PC-3 (cell line): ENCODE results near the gene KCNT1. TPM values are rescaled to one million over a fixed set of nuclear protein-coding genes. Genes with fewer than 3 reads are reported as not detected.

ENCODE experiments used
- ATAC-seq: fragments of 200-7000 bp; cut with Tn5 transposase; 2 replicates; pipeline ENCODE4 v1.9.1; 2020; ENCODE audit warnings: mild to moderate bottlenecking, moderate library complexity
- BruUV-seq: library from RNA; stranded (reverse); fragments of 400-500 nt; replicated peaks from 2 replicates; lab custom pipeline; 2021; lab: Mats Ljungman, UMichigan
- CTCF ChIA-PET: fragments of 300-600 bp; sonication (Branson Sonifier 250); formaldehyde crosslinking; loops from one replicate; lab custom pipeline; 2022; ENCODE audit warnings: antibody characterized with exemption; lab: Charles Lee
- POLR2A ChIA-PET: fragments of 300-600 bp; sonication (Branson Sonifier 250); formaldehyde crosslinking; loops from one replicate; lab custom pipeline; 2022; ENCODE audit warnings: antibody characterized with exemption; ENCODE audit not compliant: unreplicated experiment; lab: Charles Lee
- DNase-seq: peaks from one replicate; pipeline ENCODE4 v3.0.0-alpha.2; 2015
- H2AFZ ChIP-seq: fragments of 300-600 bp; sonication (generic); 2 replicates; pipeline ENCODE4 v1.6.0; 2016; ENCODE audit warnings: antibody characterized with exemption, low read length
- H3F3A ChIP-seq: fragments of 300-600 bp; sonication (generic); one replicate; pipeline ENCODE4 v1.6.0; 2017; ENCODE audit warnings: antibody characterized with exemption, low read length, control low read depth, mild to moderate bottlenecking; ENCODE audit not compliant: unreplicated experiment
- H3K27ac ChIP-seq: fragments of 300-600 bp; sonication (generic); 2 replicates; pipeline ENCODE4 v1.5.1; 2016; ENCODE audit warnings: mild to moderate bottlenecking, low read length
- H3K27me3 ChIP-seq: fragments of 300-600 bp; sonication (generic); 2 replicates; pipeline ENCODE4 v1.6.1; 2016; ENCODE audit warnings: low read length, mixed read lengths
- H3K36me3 ChIP-seq: fragments of 300-600 bp; sonication (generic); 2 replicates; pipeline ENCODE4 v1.6.1; 2016; ENCODE audit warnings: low read depth, mixed run types, low read length, mixed read lengths
- H3K4me1 ChIP-seq: fragments of 300-600 bp; sonication (generic); 2 replicates; pipeline ENCODE4 v1.5.1; 2016; ENCODE audit warnings: low read length; ENCODE audit not compliant: insufficient read depth
- H3K4me2 ChIP-seq: fragments of 300-600 bp; sonication (generic); 2 replicates; pipeline ENCODE4 v1.6.0; 2016; ENCODE audit warnings: low read length
- H3K4me3 ChIP-seq: fragments of 300-600 bp; sonication (generic); 2 replicates; pipeline ENCODE4 v1.5.1; 2016; ENCODE audit warnings: mild to moderate bottlenecking, low read length, mixed read lengths
- H3K79me2 ChIP-seq: fragments of 300-600 bp; sonication (generic); 2 replicates; pipeline ENCODE4 v1.6.1; 2017; ENCODE audit warnings: low read length, mixed read lengths
- H3K9ac ChIP-seq: fragments of 300-600 bp; sonication (generic); 2 replicates; pipeline ENCODE4 v1.6.0; 2016; ENCODE audit warnings: mild to moderate bottlenecking, low read length
- H3K9me2 ChIP-seq: fragments of 300-600 bp; sonication (generic); replicated peaks from 2 replicates; pipeline ENCODE4 v1.6.1; 2016; ENCODE audit warnings: mixed run types, low read length, mixed read lengths
- H3K9me3 ChIP-seq: fragments of 300-600 bp; sonication (generic); 2 replicates; pipeline ENCODE4 v1.6.1; 2016; ENCODE audit warnings: low read length, mixed read lengths
- H4K20me1 ChIP-seq: fragments of 300-600 bp; sonication (generic); 2 replicates; pipeline ENCODE4 v1.6.1; 2016; ENCODE audit warnings: low read length, mixed read lengths
- CTCF ChIP-seq: fragments of 300-600 bp; sonication (generic); conservative IDR thresholded peaks from 2 replicates; pipeline ENCODE4 v1.5.1; 2017; ENCODE audit warnings: antibody characterized with exemption, low read depth, mild to moderate bottlenecking, low read length
- EZH2 ChIP-seq: fragments of 300-600 bp; sonication (generic); IDR thresholded peaks from one replicate; pipeline ENCODE4 v1.6.1; 2017; ENCODE audit warnings: antibody characterized with exemption, mild to moderate bottlenecking, low read length; ENCODE audit not compliant: unreplicated experiment
- EZH2phosphoT487 ChIP-seq: fragments of 300-600 bp; sonication (generic); IDR thresholded peaks from 2 replicates; pipeline ENCODE4 v1.6.1; 2018; ENCODE audit warnings: mild to moderate bottlenecking, antibody characterized with exemption, low read length, borderline replicate concordance
- intact Hi-C: fragments of 100-400 bp; cut with micrococcal nuclease; formaldehyde crosslinking; loops from 2 replicates; pipeline ENCODE4 v1.9.0; 2023
- total RNA-seq: library from RNA; depleted of rRNA; stranded (reverse); fragments of >200 nt; gene quantifications from 2 replicates; pipeline ENCODE4 v1.2.3, GENCODE V29; 2014

Gene KCNT1
- total RNA-seq, 1 experiment from 2014 or later, result not detected

GRCh38 chr9:135815830-135816650 lies 114.1 kb downstream of the KCNT1 start:
- no peak overlapping the region for H2AFZ ChIP-seq
- no peak overlapping the region for H3K9ac ChIP-seq
- intact Hi-C loops, result no loop called here
- no TSS peak for BruUV-seq
- H3K27ac ChIP-seq, result no peak overlapping the region
- DNase-seq, result no peak
- no peaks in the 10 kb centered on the region for H3K79me2 ChIP-seq
- H3K9me3 ChIP-seq, result no peaks in the 10 kb centered on the region
- peaks cover 4% of the 10 kb centered on the region; the same call in 1 of the 2 replicates for H3K36me3 ChIP-seq
- ChIA-PET CTCF (no interaction called here), POLR2A (no interaction called here)
- no peak overlapping the region for H3K4me2 ChIP-seq
- no peak for ATAC-seq
- TF ChIP-seq EZH2phosphoT487, result no peak
- TF ChIP-seq EZH2, result no peak
- TF ChIP-seq CTCF, result no peak
- no peaks in the 10 kb centered on the region for H3K4me1 ChIP-seq
- H4K20me1 ChIP-seq, result no peaks in the 10 kb centered on the region
- H3K27me3 ChIP-seq, result no peaks in the 10 kb centered on the region
- H3K4me3 ChIP-seq, result no peak overlapping the region
- H3K9me2 ChIP-seq, result no peaks in the 10 kb centered on the region
- H3F3A ChIP-seq, result no peaks in the 10 kb centered on the region

GRCh38 chr9:135816651-135816970 lies 114.6 kb downstream of the KCNT1 start:
- ChIA-PET POLR2A (no interaction called here), CTCF (no interaction called here)
- ATAC-seq, result no peak
- Histone ChIP-seq H3K27me3 (no peaks in the 10 kb centered on the region), H3K4me3 (no peak overlapping the region), H3K9me2 (no peaks in the 10 kb centered on the region), H3K27ac (no peak overlapping the region), H3K4me2 (no peak overlapping the region), H4K20me1 (no peaks in the 10 kb centered on the region), H3K79me2 (no peaks in the 10 kb centered on the region), H3K4me1 (no peaks in the 10 kb centered on the region), H3K9ac (no peak overlapping the region), H3K36me3 (no peaks in the 10 kb centered on the region; the same call in 1 of the 2 replicates), H3K9me3 (no peaks in the 10 kb centered on the region), H3F3A (no peaks in the 10 kb centered on the region), H2AFZ (no peak overlapping the region)
- BruUV-seq, result no TSS peak
- intact Hi-C loops, result no loop called here
- TF ChIP-seq EZH2phosphoT487, result no peak
- TF ChIP-seq EZH2, result no peak
- TF ChIP-seq CTCF, result no peak
- no peak for DNase-seq
